Naive thymus-derived CD8-positive, alpha-beta T cell (primary cell): ENCODE data around the gene NAP1L4. TPM values are rescaled to one million over a fixed set of nuclear protein-coding genes. Genes with fewer than 3 reads are reported as not detected.

Experiments used
- ATAC-seq, 2 donors: fragments of 150-1000 bp; cut with Tn5 transposase in 1 of 2; sonication (Bioruptor Pico), chemical (Tn5 transposase) in 1 of 2; 1 replicate in 1 of 2; 2 replicates in 1 of 2; pipeline ENCODE4 v1.10.0; 2021; ENCODE audit warnings: mild to moderate bottlenecking in 2 of 2, moderate library complexity in 2 of 2
- POLR2A ChIA-PET: fragments of 350-600 bp; sonication (Branson Sonifier 250); formaldehyde crosslinking; loops from one replicate; lab custom pipeline; 2021; ENCODE audit warnings: antibody characterized with exemption; lab: Charles Lee
- DNase-seq, 10 donors: peaks; one replicate each; pipeline versions ENCODE4 v3.0.0 to v3.0.0-alpha.2; 2020 to 2022
- H3K27ac Mint-ChIP-seq, 10 donors: one replicate each; pipeline ENCODE4 v1.8.0; 2020 to 2022; ENCODE audit warnings: mild to moderate bottlenecking in 10 of 10, mixed read lengths in 10 of 10, moderate library complexity in 4 of 10, inconsistent platforms in 1 of 10
- H3K27me3 Mint-ChIP-seq, 5 donors: one replicate each; pipeline ENCODE4 v1.8.0; 2021 to 2022; ENCODE audit warnings: mixed read lengths in 5 of 5
- H3K36me3 Mint-ChIP-seq, 3 donors: one replicate each; pipeline ENCODE4 v1.8.0; 2020 to 2022; ENCODE audit warnings: mixed read lengths in 3 of 3, mild to moderate bottlenecking in 2 of 3, inconsistent platforms in 1 of 3
- H3K4me1 Mint-ChIP-seq, 4 donors: one replicate each; pipeline ENCODE4 v1.8.0; 2021 to 2022; ENCODE audit warnings: mixed read lengths in 4 of 4
- H3K4me3 Mint-ChIP-seq, 10 donors: one replicate each; pipeline ENCODE4 v1.8.0; 2020 to 2022; ENCODE audit warnings: mild to moderate bottlenecking in 10 of 10, mixed read lengths in 10 of 10, moderate library complexity in 6 of 10, inconsistent platforms in 1 of 10
- H3K9me3 Mint-ChIP-seq, 9 donors: one replicate each; pipeline ENCODE4 v1.8.0; 2020 to 2022; ENCODE audit warnings: mixed read lengths in 9 of 9, mild to moderate bottlenecking in 3 of 9, inconsistent platforms in 1 of 9, moderate library complexity in 1 of 9
- polyA plus RNA-seq, 3 donors: library from polyadenylated mRNA; unstranded; fragments of 300-500 nt; fragmentation: Illumina TruSeq; gene quantifications; one replicate each; pipeline ENCODE4 v1.2.3, GENCODE V29; 2021
- total RNA-seq, 8 experiments: library from RNA in 2 of 8; stranded (reverse) in 2 of 8; gene quantifications; one replicate each; pipeline ENCODE4 v1.2.3 and lab custom pipeline; 2021 to 2026

The NAP1L4 gene
- total and polyA plus RNA-seq, 5 experiments from 2014 or later: 169 to 471 (median 207) TPM

DNA sequence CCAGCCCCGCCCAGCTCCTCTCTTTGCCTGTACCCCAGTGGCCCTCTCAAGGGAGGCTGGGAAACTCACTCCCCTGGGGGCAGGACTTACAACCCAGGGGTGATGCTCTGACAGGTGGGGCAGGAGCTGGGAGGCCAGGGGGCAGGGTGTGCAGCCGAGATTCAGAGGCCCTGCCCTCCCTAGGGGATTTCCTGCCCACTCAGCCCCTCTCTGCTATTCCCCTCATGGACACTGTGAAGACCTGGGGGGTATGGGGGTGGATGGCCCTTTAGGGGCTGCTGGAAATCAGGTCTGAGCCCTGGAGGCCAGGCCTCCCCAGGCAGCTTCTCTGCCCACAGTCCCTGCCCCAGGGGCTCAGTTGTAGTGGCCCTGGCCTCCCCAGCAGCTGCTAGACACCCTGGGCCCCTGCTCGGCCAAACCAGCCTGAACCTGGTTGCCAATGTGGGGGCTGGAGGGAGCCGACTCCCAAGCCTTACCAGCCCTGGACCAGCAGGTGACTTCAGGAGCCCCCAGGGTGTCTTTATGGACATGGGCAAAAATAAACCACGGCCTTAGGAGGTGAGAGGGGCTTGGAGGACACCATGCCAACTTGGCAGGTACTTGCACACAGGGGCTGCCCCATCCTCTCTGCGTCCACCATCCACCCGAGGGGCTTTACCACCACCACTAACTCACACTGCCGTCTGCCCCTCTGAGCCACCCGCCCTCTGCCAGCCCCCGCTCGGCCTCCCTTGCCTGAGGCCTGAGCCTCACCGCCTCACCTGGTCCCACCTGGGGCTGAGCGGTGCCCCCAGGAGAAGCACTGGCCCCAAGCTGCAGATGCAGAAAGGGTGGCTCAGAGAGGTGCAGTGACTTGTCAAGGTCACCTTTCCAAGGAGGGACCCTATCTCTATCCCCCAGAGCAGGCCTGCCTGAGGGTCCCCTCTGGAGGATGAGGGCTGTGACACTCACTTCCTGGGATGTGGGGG lies 60.1 kb downstream of the NAP1L4 start:
- DNase-seq (no peak), ATAC-seq (no peak)
- H3K27ac Mint-ChIP-seq: peak overlapping the region in 1 of 10 donors; percentile 48
- H3K27me3 Mint-ChIP-seq: peaks cover 7 to 30% (median 13%) of the 10 kb centered on the region in 5 donors
- POLR2A ChIA-PET: interaction anchor here (1.6 kb wide), 1 partner anchor 8 kb away, joined by 4 read pairs; no protein-coding TSS in a partner anchor
- H3K4me3 Mint-ChIP-seq: no peak overlapping the region
- peaks cover 0 to 3% (median 1%) of the 10 kb centered on the region in 9 donors for H3K9me3 Mint-ChIP-seq
- no peaks in the 10 kb centered on the region for H3K36me3 Mint-ChIP-seq
- peaks cover 9 to 26% (median 22%) of the 10 kb centered on the region in 4 donors for H3K4me1 Mint-ChIP-seq

- peaks cover 7 to 30% (median 13%) of the 10 kb centered on the region in 5 donors for H3K27me3 Mint-ChIP-seq
- no peaks in the 10 kb centered on the region for H3K9me3 Mint-ChIP-seq
- H3K36me3 Mint-ChIP-seq: no peaks in the 10 kb centered on the region
- H3K27ac Mint-ChIP-seq: peak overlapping the region in 1 of 10 donors; percentile 65
- POLR2A ChIA-PET: interaction anchor here (1.6 kb wide), 1 partner anchor 9 kb away, joined by 4 read pairs; no protein-coding TSS in a partner anchor
- peaks cover 9 to 26% (median 22%) of the 10 kb centered on the region in 4 donors for H3K4me1 Mint-ChIP-seq
- no peak for DNase-seq
- H3K4me3 Mint-ChIP-seq: no peak overlapping the region
- ATAC-seq: no peak
These were observed 60.7 kb downstream of the NAP1L4 start for GRCh38 chr11:2931420-2931746.

- Mint-ChIP-seq H3K4me3 (peak overlapping the region in 9 of 10 donors; percentile 65 to 86 (median 79)), H3K27me3 (peaks cover 7 to 30% (median 13%) of the 10 kb centered on the region in 5 donors), H3K27ac (peak overlapping the region in 3 of 10 donors; percentile 25 to 65 (median 27)), H3K4me1 (peaks cover 9 to 26% (median 22%) of the 10 kb centered on the region in 4 donors), H3K36me3 (no peaks in the 10 kb centered on the region), H3K9me3 (no peaks in the 10 kb centered on the region)
- ATAC-seq: no peak
- DNase-seq: peak in 1 of 10 donors; percentile 15
- POLR2A ChIA-PET: interaction anchor here (0.6 to 2.2 kb wide), 5 partner anchors 9 to 38 kb away, joined by 4 to 14 read pairs (median 6); no protein-coding TSS in a partner anchor
These were observed 61.3 kb downstream of the NAP1L4 start for GRCh38 chr11:2930704-2931419.

DNA sequence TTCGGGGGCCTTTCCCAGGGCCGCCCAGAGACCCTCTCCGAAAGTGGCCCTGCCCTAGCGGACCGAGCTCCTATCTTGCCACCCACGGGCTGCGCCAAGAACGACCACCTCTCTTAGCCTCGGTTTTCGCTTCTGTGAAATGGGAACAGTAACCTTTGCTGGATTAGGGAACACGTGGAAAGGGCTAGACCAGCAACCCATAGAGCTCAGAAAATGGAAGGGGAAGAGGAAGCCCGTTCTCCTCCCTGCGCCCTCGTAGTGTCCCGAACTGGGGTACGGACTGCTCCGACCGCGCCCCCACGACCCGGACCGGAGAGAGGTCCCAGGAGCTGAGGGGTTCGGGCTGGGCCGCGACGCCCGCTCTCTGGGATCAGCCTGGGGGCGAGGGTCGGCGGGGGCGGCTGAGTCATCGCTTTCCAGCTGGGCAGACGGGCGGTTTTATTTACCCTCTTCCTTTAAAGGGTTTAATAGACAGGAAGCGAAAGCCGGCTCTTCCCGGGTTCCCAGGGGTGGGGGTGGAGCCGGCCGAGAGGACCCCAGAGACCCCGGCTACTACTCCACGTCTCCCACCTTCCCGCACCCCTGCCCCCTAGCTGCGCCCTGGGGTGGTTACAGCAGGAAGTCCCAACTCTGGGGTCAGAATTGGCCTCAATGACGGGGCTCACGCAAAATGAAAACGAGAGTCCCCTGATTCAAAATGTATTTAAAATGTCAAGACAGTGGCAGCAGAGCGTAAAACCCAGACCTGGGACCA lies 62.0 kb downstream of the NAP1L4 start:
- POLR2A ChIA-PET: interaction anchor here (0.6 to 2.2 kb wide), 12 partner anchors 9 to 747 kb away, joined by 3 to 14 read pairs (median 5); partner anchors contain the start of gene TSSC4
- Mint-ChIP-seq H3K27me3 (peaks cover 7 to 30% (median 13%) of the 10 kb centered on the region in 5 donors), H3K4me3 (peak overlapping the region; percentile 66 to 86 (median 82)), H3K27ac (peak overlapping the region in 6 of 10 donors; percentile 25 to 71 (median 50)), H3K4me1 (peaks cover 9 to 26% (median 22%) of the 10 kb centered on the region in 4 donors), H3K36me3 (no peaks in the 10 kb centered on the region), H3K9me3 (no peaks in the 10 kb centered on the region)
- ATAC-seq (peak; percentile 29 to 30), DNase-seq (peak in 1 of 10 donors; percentile 41)

DNA sequence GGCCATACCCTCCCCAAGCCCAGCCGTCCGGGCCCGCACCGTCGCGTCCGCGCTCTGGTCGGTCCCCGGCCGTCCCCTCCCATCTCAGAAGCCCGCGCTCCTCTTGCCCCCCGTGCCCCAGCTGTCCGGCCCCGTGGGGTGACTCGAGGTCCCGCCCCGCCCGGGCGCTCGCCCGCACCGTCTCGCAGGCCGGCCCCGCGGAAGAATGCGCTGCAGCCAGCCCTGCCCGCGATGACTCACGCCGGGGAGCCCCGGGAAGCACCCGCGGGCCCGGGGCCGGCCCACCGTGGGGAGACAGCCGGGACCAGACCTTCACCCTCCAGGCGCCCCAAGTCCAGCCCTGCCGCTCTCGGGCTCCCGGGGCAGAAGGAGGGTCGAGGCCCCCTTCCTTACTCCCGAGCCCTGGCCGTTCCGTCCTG lies 62.6 kb downstream of the NAP1L4 start:
- ATAC-seq (peak in 1 of 2 donors; percentile 24), DNase-seq (no peak)
- Mint-ChIP-seq H3K36me3 (no peaks in the 10 kb centered on the region), H3K27me3 (peaks cover 7 to 30% (median 13%) of the 10 kb centered on the region in 5 donors), H3K9me3 (no peaks in the 10 kb centered on the region), H3K27ac (peak overlapping the region in 3 of 10 donors; percentile 27 to 62 (median 37)), H3K4me3 (peak overlapping the region; percentile 66 to 86 (median 82)), H3K4me1 (peaks cover 9 to 26% (median 22%) of the 10 kb centered on the region in 4 donors)
- POLR2A ChIA-PET: interaction anchor here (0.6 to 2.2 kb wide), 11 partner anchors 11 to 746 kb away, joined by 3 to 14 read pairs (median 5); partner anchors contain the start of gene TSSC4

GRCh38 chr11:2928605-2929530 lies 63.3 kb downstream of the NAP1L4 start, which contains the start of gene PHLDA2:
Gene PHLDA2 (minus strand): TSS chr11:2929420. CDS start chr11:2929364, 56 bp downstream.
- peak in 9 of 10 donors; percentile 29 to 77 (median 56) for DNase-seq
- POLR2A ChIA-PET: interaction anchor here (0.6 to 2.2 kb wide), 8 partner anchors 12 to 528 kb away, joined by 3 to 14 read pairs (median 4); partner anchors contain the start of gene TSSC4
- peak; percentile 72 to 81 for ATAC-seq
- H3K4me3 Mint-ChIP-seq: peak within 1 kb of the TSS; percentile 77 to 89 (median 86)
- H3K27ac Mint-ChIP-seq: peak within 1 kb of the TSS in 8 of 10 donors; percentile 42 to 83 (median 58)
- no peaks in the 10 kb centered on the region for H3K36me3 Mint-ChIP-seq
- no peaks in the 10 kb centered on the region for H3K9me3 Mint-ChIP-seq
- peaks cover 9 to 26% (median 22%) of the 10 kb centered on the region in 4 donors for H3K4me1 Mint-ChIP-seq
- peaks cover 7 to 30% (median 13%) of the 10 kb centered on the region in 5 donors for H3K27me3 Mint-ChIP-seq

DNA sequence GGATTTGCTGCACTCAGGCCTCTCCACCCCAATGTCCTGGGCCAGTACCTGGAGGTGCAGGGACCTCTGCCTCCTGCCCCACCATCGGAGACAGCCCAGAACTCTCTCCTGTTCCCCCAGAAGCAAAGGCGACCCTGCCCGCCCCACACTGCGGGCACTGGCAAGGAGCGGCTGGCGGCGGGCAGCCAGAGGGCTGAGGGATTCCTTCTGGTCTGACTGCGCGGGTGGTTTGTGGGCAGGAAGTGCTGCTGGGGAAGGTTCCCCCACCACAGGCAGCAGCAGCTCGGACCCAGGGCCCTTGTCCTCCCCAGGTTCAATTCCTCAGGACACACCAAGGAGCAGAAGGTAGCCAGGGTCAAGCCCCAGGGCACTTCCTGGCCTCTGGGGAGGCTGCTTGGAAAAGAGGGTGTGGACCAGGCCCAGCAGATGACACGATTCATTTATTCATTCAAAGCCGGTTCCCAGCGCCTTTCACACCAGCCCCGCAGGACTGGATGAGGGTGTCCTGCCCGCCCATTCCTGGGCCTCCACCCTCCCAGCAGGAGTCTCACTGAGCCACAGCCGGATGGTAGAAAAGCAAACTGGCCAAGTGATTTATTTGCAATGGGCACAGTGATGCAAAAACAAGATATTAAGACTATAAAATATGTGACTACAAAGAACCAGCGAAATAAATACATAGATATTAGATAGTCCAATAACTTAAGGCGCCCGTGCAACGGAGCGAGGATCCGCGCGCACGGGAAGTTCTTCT lies 64.1 kb downstream of the NAP1L4 start:
- ATAC-seq (no peak), DNase-seq (no peak)
- POLR2A ChIA-PET: interaction anchor here (0.6 to 2.2 kb wide), 6 partner anchors 13 to 1330 kb away, joined by 3 to 14 read pairs (median 3); partner anchors contain the start of gene KRTAP5-2
- Mint-ChIP-seq H3K27ac (peak overlapping the region in 6 of 10 donors; percentile 15 to 83 (median 41)), H3K9me3 (no peaks in the 10 kb centered on the region), H3K36me3 (no peaks in the 10 kb centered on the region), H3K27me3 (peaks cover 7 to 30% (median 13%) of the 10 kb centered on the region in 5 donors), H3K4me3 (peak overlapping the region; percentile 63 to 82 (median 77)), H3K4me1 (peaks cover 9 to 26% (median 21%) of the 10 kb centered on the region in 4 donors)

DNA sequence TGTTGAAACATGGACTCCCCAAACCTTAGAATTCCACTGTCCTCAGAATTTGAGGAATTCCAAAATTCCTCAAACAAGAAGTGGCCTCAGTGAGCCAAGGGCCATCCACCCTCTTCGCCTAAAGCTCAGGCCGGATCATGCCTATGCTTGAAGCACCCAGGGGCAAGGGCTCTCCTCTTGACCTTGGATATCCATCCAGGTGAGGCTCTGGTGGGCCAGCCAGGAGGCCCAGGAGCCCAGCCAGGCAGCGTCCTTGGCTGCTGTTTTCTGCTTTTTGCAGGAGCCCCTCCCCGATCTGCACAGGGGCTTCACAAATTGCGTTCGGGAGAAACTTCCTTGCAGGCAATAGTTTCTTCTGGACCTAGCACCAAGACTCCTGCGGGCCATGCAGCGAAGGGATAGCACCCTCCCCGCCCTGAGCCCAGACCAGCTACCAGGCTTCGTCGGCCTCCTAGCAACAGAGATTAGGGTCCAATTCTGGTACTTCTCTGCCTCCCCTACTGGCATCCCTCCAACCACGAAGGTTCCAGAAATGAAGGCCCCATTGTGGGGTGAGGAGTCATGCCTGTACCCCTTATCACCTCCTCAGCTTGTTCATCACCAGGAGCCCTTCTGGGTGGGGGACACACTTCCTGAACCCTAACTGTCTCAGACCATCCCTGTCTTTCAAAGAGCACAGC lies 64.9 kb downstream of the NAP1L4 start:
- Mint-ChIP-seq H3K9me3 (no peaks in the 10 kb centered on the region), H3K4me1 (peaks cover 9 to 21% (median 21%) of the 10 kb centered on the region in 4 donors), H3K4me3 (peak overlapping the region in 8 of 10 donors; percentile 8 to 82 (median 75)), H3K27me3 (peaks cover 7 to 30% (median 13%) of the 10 kb centered on the region in 5 donors), H3K27ac (peak overlapping the region in 3 of 10 donors; percentile 15 to 56 (median 45)), H3K36me3 (no peaks in the 10 kb centered on the region)
- POLR2A ChIA-PET: interaction anchor here (0.6 to 1.4 kb wide), 5 partner anchors 14 to 1329 kb away, joined by 3 read pairs; partner anchors contain the start of gene KRTAP5-2
- DNase-seq (no peak), ATAC-seq (no peak)

- Mint-ChIP-seq H3K36me3 (no peaks in the 10 kb centered on the region), H3K27ac (peak overlapping the region in 1 of 10 donors; percentile 24), H3K27me3 (peaks cover 7 to 30% (median 13%) of the 10 kb centered on the region in 5 donors), H3K4me1 (peaks cover 9 to 21% (median 21%) of the 10 kb centered on the region in 4 donors), H3K9me3 (no peaks in the 10 kb centered on the region), H3K4me3 (peak overlapping the region in 1 of 10 donors; percentile 14)
- ATAC-seq (no peak), DNase-seq (no peak)
- POLR2A ChIA-PET: interaction anchor here (0.8 to 1.4 kb wide), 2 partner anchors 15 to 22 kb away, joined by 3 read pairs; no protein-coding TSS in a partner anchor
These were observed 65.5 kb downstream of the NAP1L4 start for GRCh38 chr11:2926611-2927051.
